ENCODE results near the gene RASA3. TPM values are rescaled to one million over a fixed set of nuclear protein-coding genes. Genes with fewer than 3 reads are reported as not detected.

The RASA3 gene
- total RNA-seq, 1 donor from 2014 or later, result 25.4 TPM

DNA sequence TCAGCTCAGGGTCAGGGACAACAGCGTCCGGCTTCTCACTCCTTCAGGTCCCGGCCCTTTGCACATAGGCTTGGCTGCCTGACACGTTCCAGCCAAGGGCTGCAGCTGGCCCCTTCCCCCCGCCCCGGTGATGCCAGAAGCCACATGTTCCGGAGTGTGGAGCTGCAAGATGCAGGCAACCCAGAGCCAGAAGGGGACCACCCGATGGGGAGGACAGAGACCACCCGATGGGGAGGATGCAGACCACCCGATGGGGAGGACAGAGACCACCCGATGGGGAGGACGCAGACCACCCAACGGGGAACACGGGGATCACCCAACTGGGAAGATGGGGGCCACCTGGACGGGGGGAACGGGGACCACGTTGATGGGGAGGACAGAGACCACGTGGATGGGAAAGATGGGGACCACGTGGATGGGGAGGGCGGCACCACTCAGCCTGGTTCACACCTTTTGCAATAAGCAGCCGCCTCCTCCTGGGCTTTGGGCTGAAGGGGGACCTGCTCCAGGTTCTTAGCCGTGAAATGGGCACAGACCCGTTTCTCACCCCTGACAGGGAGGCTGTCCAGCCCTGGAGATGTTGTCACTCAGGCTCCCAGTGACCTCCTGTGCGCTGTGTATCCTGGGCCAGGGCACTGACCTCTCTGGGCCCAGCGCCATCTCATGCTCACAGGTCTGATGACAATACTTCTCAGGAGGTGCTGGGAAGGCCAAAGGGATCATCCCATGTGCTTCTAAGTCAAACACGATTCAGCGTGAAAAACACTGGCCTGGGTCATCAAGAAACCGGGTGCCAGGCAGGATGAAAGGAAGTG is 193.1 kb downstream of the RASA3 start:
- no peak for DNase-seq (ENCODE audit: low read depth in 2 of 2)

DNA sequence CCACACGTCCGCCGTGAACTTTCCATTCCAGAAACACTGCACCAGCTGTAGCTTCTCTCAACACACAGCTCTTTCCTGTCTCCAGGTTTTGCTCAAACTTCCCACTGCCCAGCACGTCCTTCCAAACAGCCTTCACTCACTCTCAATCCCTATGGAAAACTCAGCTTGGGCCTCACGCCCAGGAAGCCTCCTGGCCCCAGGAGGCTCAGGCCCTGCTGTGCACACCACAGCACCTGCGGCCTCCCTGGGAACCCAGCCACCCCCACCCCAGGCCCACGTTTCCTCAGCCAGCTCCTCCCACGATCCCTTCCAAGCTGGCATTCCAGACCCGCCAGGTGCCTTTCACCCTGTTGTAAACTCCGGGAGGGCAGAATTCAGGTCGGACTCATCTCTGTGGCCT is 193.7 kb downstream of the RASA3 start:
- peak in 1 of 2 donors; percentile 17 for DNase-seq (ENCODE audit: low read depth in 2 of 2)

DNA sequence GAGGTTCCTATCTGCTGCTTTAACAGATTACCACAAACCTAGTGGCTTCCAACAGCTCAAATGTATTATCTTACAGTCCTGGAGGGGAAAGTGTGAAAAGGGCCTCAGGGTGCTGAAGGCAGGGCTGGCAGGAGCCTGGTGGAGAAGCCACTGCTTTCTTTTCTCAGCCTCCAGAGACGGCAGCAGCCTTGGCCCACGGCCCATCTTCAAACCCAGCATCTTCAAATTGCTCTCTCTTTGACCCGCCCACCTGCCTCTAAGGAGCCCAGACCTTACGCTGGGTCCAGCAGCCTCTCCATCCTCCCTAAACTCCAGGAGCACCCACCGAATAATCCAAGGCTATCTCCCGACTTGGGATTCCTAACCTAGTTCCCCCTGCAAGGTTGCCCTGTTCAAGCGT is 194.2 kb downstream of the RASA3 start:
- no peak for DNase-seq (ENCODE audit: low read depth in 2 of 2)

DNA sequence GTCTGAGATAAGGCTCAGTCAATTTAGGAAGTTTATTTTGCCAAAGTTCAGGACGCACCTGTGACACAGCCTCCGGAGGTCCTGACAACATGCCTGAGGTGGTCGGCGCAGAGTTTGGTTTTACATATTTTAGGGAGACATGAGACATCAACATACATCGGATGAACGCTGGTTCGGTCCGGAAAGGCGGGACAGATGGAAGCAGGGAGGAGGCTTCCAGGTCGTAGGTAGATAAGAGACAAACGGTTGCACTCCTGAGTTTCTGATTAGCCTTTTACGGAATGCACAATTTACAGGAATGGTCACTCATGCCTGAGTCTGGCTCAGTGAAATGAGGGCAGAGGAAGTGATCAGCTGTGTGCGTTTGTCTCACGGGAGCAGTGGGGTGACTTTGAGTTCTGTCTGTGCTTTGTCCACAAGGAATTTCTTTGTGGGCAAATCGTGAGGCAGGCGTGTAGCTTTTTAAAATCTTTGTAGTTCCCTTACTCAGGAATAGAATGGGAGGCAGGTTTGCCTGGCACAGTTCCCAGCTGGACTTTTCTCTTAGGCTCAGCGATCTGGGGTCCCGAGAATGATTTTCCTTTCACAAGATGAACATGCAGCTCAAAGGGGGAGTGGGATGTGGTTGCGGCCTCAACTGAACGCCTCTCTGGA is 194.8 kb downstream of the RASA3 start:
- peak in 1 of 2 donors; percentile 54 for DNase-seq (ENCODE audit: low read depth in 2 of 2)

DNA sequence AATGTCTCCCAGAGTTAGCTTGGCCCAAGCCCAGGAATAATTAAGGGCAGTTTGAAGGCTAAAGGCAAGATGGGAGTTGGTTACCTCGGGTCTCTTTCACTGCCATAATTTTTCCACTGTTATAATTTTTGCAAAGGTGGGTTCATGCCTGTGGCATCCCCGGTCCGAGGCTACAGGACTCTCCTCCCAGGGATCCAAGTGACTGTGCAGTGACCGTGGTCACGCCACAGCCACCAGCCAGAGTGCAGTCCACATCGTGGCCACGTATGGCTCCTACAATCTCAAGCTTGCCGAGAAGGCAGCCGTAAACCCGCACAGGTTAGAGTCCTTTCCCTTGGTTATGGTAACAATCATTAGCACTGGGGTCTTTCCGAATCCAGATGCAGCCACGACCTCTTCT is 195.3 kb downstream of the RASA3 start:
- DNase-seq (ENCODE audit: low read depth in 2 of 2), result no peak

DNA sequence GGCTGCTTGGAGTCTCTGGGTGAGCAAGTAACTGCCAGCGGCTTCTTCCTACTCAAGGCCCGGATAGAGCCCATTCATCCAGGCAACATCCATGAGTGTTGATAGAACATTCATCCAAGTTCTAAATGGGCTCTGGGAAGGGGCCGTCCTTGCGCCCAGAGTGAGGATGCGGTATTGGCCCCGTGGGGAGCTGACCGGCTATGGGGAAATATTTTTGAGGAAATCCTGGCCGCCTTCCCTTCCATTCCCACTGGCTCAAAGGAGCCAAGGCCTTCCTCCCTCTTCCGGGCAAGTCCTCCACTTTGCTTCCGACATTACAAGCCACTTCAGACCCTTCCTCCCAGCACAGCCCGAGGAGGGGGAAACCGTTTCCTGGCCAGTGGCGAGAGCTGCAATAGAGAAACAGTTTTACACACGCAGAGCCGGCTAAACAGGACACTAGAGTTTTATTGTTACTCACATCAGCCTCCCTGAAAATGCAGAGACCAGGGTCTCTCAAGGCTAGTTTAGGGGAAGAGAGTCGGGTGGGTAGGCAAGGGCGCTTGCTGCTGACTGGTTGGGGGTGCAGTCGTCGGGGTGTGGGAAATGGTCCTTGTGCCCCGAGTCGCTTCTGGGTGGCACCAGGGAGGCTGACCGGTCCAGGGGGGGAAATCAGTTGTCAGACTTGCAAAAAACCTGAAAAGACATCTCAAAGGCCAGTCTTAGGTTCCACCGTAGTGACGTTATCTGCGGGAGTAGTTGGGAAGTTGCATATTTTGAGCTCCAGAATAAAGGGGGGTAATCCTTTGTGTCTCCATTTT is 196.1 kb downstream of the RASA3 start:
- no peak for DNase-seq (ENCODE audit: low read depth in 2 of 2)

DNA sequence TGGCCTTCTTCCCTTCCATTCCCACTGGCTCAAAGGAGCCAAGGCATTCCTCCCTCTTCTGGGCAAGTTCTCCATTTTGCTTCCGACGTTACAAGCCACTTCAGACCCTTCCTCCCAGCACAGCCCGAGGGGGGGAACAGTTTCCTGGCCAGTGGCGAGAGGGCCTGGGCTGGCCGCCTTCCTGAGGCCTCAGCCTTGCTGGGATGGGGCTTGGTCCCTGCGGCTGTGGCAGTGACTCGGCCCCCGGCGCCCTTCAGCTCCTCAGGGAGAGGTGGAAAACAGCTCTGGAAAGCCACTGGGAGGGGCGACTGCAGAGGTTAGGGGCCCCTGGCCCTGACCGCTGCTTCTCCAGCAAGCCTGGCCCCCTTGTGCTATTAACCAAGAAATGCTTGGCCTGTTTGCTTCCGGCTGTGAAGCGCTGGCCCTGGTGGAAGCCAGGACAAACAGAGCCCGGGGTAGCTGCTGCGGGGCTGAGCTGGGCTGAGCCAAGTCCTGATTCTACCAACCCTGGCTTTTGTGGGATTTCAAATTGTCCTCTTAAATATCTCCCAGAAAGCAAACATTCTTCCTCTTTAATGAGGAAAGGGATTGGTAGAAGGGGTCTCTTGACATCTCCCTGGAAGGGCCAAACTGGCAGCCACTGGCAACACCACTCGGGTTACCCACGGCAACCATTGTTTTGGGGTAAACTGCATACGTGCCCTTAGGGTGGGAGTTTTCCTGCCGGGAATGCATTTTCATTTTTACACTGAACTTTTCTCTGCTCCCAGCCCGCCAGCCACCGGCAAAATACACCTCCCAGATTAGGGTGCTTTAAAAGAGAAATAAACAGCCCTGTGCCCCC is 197.2 kb downstream of the RASA3 start:
- DNase-seq (ENCODE audit: low read depth in 2 of 2), result peak; percentile 24 to 75

DNA sequence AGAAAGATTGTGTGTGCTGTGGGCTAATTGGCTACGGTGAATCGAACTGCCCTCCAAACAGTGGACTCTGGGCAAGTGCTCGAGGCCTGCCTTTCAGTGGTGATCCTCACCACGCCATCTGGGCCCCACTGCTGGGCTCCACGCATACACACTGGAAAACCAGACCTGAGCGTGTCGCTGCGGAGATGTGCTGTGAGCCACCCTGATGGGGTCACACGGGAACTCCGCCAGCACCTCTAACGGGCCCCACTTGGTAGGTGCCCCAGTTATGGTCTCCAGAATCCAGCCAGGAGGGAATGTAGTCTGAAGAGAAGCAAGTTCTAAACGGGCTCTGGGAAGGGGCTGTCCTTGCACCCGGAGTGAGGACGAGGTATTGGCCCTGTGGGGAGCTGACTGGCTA is 197.8 kb downstream of the RASA3 start:
- no peak for DNase-seq (ENCODE audit: low read depth in 2 of 2)

DNA sequence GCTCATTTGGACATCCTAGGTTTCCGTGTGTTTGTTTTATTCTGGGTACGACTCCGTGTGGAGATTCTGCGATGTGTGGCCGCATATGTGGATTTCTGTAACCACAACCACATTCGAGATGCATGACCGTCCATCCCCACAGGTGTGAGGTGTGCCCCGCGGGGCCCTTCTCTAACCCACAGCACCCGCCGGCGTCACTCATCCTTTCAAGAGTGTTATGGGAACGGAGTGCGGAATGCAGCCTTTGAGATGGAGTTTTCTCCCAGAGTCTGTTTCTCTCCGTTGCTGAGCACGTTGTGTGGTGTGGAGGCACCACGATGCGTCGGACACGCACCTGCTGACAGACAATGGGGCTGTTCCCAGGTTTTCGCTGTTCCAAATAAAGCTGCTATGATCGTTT is 198.5 kb downstream of the RASA3 start:
- DNase-seq (ENCODE audit: low read depth in 2 of 2), result no peak

DNA sequence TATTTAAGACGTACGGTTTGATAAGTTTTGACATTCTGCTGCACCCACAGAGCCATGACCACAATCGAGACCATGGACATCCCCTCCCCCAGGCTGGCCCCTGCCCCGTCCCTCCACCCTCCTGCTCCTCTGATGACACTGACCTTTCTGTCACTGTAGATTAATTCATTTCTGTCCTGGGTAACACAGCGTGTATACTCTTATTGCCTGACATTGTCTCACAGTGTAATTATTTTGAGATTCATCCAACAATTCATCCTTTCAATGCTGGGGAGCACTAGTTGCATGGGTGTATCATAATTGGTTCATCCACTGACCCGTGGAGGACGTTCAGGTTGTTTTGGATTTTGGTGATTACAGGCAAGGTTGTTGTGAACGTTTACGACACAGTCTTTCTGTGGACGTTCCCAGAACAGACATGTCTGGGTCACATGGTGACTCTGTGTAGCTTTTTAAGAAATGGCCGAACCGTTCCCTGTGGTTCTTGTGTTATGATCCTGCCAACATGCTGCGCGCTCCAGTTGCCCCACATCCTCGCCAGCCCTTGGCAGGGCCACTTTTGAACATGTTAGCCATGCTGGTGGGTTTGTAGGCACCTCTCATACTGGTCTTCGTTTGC is 200.5 kb downstream of the RASA3 start:
- DNase-seq (ENCODE audit: low read depth in 2 of 2), result no peak

DNA sequence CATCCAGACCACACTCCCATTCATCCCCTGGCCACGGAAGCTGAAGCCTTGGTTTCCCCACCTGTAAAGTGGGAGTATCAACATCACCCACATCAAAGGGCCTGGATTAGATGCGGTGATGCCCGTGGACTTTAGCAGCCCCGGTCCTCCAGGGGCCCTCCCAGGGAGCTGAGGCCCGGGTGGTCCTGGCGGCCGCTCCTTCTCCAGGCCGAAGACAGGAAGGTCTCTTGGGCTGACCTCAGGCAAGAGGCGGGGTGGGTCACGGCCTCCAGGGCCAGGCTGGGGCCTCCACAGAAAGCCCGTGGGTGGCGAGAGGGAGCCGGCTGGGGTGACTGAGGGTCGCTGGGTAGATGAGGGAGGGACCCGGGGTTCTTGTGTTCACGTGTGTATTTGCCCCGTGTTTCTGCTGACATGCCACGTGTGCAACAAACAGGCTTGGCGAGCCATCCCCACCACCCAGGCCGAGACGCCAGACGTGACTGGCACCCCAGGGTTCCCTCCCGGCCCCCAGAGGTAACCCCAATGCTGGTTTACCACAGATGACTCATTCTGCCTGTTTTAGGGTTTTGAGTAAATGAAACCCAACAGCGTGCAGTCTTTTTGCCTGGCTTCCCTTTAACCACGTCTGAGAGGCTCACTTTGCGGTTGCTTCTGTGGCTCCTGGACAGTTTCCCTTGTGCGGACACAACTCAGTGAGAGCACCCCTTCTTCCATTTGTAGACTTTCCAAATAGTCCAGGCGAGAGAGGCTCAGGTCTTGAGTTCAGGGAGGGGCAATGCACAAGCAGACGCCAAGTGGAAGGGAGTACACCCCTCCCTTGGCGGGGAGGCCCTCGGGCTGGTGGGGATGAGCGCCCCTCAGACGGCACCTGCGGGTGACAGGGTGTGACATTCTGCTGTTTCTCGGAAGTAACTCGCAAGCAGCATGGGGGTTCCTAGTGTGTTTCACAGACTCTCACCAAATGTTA is 201.5 kb downstream of the RASA3 start:
- DNase-seq (ENCODE audit: low read depth in 2 of 2), result no peak

DNA sequence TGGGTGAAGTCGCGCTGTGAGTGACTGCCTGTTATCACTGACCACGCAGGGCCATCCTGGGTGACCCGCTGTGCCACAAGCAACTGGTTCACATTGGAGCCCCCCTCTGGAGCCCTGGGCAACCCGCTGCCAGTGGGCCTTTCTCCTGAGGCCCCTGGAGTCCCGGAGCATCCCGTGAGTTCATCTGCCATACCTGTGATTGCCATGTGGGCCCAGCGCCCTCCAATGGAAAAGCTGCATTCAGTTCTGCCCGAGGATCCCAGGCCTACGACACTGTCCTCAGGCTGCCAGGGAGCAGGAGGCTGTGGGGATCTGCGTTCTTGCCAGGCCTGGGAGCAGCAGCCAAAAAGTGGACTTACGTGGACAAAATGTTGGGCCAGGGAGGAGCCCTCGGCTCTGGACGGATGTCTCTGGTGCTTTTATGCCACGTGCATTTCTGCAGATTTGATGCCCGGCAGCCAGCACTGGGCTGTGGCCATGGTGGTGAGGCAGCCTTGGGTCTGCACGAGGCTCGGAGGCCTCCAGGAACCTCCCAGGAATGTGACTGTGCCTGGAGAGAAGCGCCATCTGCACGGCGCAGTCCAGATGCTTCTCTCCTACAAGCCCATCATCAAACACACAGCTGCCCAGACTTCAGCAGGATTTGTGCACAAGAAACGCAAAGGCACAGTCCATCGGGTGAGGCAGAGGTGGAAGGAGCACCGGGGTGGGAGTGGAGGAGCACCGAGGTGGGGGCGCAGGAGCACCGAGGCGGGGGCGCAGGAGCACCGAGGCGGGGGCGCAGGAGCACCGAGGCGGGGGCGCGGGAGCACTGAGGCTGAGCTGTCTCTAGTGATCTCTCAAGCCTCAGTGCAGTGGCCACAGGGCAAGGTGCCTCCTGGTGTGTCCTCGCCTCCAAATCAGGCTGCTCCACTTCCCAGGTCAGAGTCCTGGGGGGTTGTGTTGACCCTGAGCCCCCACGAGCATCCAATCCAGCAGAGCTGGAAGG is 202.5 kb downstream of the RASA3 start:
- no peak for DNase-seq (ENCODE audit: low read depth in 2 of 2)

DNA sequence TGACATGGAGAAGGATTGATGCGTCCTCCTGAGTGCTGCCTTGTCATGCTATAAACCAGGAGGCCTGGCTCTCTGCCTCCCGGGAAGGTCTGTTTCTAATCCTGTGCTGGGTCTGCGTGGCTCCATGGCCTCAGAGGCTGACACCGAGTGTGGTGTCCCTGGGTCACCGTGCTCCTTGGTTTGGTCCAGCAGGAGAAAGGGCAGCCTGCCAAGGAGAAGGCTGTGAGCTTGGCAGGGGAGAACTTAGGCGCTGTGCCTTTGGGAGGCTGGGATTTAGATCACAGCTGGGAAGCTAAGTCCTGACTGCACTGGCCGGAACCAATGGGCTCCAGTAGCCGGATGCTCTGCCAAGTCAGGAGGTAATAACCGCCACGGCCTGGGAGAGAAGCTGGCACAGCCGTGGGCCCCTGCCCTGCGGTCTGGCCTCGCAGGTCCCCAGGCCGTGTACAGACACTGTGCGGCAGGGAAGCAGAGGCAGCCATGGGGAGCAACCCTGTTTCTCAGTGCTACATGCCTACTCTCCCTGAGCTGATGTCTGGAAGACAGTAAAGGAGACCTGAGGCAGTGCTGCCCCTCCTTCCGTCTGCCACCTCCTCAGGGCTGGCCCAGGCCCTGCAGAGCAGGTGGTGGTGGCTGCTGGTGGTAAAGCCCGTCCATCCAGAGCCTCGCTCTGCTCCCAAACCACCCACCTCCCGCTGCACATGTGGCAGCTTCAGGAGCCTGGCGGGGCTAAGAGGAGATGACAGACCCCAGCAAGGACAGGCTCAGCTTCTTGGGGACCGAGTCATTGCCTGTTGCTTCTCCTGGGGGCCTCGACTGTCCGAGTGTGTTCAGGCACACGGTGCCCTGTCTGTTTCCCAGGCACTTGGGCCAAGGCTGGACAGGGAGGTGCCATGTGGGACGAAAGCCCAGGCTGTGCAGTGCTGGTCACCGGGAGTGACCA is 203.5 kb downstream of the RASA3 start:
- DNase-seq (ENCODE audit: low read depth in 2 of 2), result peak in 1 of 2 donors; percentile 14

Data from lung microvascular endothelial cell (primary cell).